ENCODE measurements around the gene ASGR2. TPM values are rescaled to one million over a fixed set of nuclear protein-coding genes. Genes with fewer than 3 reads are reported as not detected.
"Not testable (repeated sequence)": the region's sequence is repeated elsewhere in the genome, so short reads cannot be mapped to it uniquely, and the experiment has no call there.

Gene ASGR2
- polyA plus RNA-seq, 1 donor (not counting 4 experiments of a cell fraction or from before 2014, with no cell fraction given): not detected

- Histone ChIP-seq H3K4me1 (ENCODE audit: control insufficient read depth, extremely low read depth, insufficient read depth, low read length) (no peaks in the 10 kb centered on the region), H3K9me3 (ENCODE audit: control insufficient read depth, low read depth, low read length) (no peaks in the 10 kb centered on the region), H3K4me2 (ENCODE audit: control insufficient read depth, extremely low read depth, insufficient read depth, low read depth, low read length) (no peak overlapping the region), H2AFZ (ENCODE audit: control insufficient read depth, low read length) (no peak overlapping the region), H3K9ac (ENCODE audit: control insufficient read depth, extremely low read depth, insufficient read depth, low read length) (no peak overlapping the region), H3K27ac (ENCODE audit: control insufficient read depth, insufficient read depth, low read length) (no peak overlapping the region), H3K79me2 (ENCODE audit: control insufficient read depth, insufficient read depth, low read length) (no peaks in the 10 kb centered on the region), H3K4me3 (ENCODE audit: control insufficient read depth in 2 of 3, extremely low read depth in 1 of 3, insufficient read depth in 2 of 3, low read depth in 1 of 3, low read length in 3 of 3) (no peak overlapping the region), H3K27me3 (ENCODE audit: control insufficient read depth, extremely low read depth, insufficient read depth, low read length) (peaks cover 19% of the 10 kb centered on the region), H4K20me1 (ENCODE audit: control insufficient read depth, extremely low read depth, insufficient read depth, low read length) (no peaks in the 10 kb centered on the region), H3K36me3 (ENCODE audit: control insufficient read depth in 2 of 2, extremely low read depth in 1 of 2, insufficient read depth in 2 of 2, low read length in 2 of 2) (no peaks in the 10 kb centered on the region), H3K9me1 (ENCODE audit: control insufficient read depth, extremely low read depth, insufficient read depth, low read length) (no peaks in the 10 kb centered on the region)
- dilution Hi-C loops (cut with MboI; ENCODE audit: extremely low pct_ligation_motif_present, low sequenced_read_pairs): no loop called here
- DNase-seq (ENCODE audit: low read depth, low spot score) (no peak), FAIRE-seq (no peak)
- TF ChIP-seq CTCF (optimal IDR thresholded peaks at IDR 0.05 in 1 of 3, IDR thresholded peaks at IDR 0.05 in 1 of 3, conservative IDR thresholded peaks at IDR 0.05 in 1 of 3; ENCODE audit: extremely low read depth in 1 of 3, insufficient read depth in 2 of 3, low read length in 3 of 3) (no peak), EZH2 (IDR thresholded peaks at IDR 0.05; ENCODE audit: low read length) (no peak)
Measured at GRCh38 chr17:7101531-7101930, 13.1 kb downstream of the ASGR2 start.

- FAIRE-seq; H3K79me2 ChIP-seq (ENCODE audit: control insufficient read depth, insufficient read depth, low read length); H3K9me1 ChIP-seq (ENCODE audit: control insufficient read depth, extremely low read depth, insufficient read depth, low read length); DNase-seq (ENCODE audit: low read depth, low spot score); dilution Hi-C loops (cut with MboI; ENCODE audit: extremely low pct_ligation_motif_present, low sequenced_read_pairs); H3K4me2 ChIP-seq (ENCODE audit: control insufficient read depth, extremely low read depth, insufficient read depth, low read depth, low read length); H3K36me3 ChIP-seq (ENCODE audit: control insufficient read depth in 2 of 2, extremely low read depth in 1 of 2, insufficient read depth in 2 of 2, low read length in 2 of 2); H3K27ac ChIP-seq (ENCODE audit: control insufficient read depth, insufficient read depth, low read length); H2AFZ ChIP-seq (ENCODE audit: control insufficient read depth, low read length); H3K9ac ChIP-seq (ENCODE audit: control insufficient read depth, extremely low read depth, insufficient read depth, low read length); H3K4me3 ChIP-seq (ENCODE audit: control insufficient read depth in 2 of 3, extremely low read depth in 1 of 3, insufficient read depth in 2 of 3, low read depth in 1 of 3, low read length in 3 of 3); H3K4me1 ChIP-seq (ENCODE audit: control insufficient read depth, extremely low read depth, insufficient read depth, low read length); H4K20me1 ChIP-seq (ENCODE audit: control insufficient read depth, extremely low read depth, insufficient read depth, low read length); H3K9me3 ChIP-seq (ENCODE audit: control insufficient read depth, low read depth, low read length): not testable (repeated sequence)
- H3K27me3 ChIP-seq (ENCODE audit: control insufficient read depth, extremely low read depth, insufficient read depth, low read length): peaks cover 19% of the 10 kb centered on the region
Measured at GRCh38 chr17:7100641-7101379, 13.8 kb downstream of the ASGR2 start.

All from keratinocyte (primary cell).